Peyer's patch (tissue), 4 donors: ENCODE measurements around the gene NLGN1. TPM values are rescaled to one million over a fixed set of nuclear protein-coding genes. Genes with fewer than 3 reads are reported as not detected.

Source experiments
- DNase-seq, 3 donors: peaks; one replicate each; pipeline ENCODE4 v3.0.0-alpha.2; 2017 to 2019
- H3K27ac ChIP-seq, 4 donors: fragments of 200-600 bp; sonication (generic); one replicate each; pipeline ENCODE4 v1.5.1; 2016 to 2019
- H3K27me3 ChIP-seq, 2 donors: fragments of 200-600 bp; sonication (generic); one replicate each; pipeline ENCODE4 v1.5.1; 2019
- H3K36me3 ChIP-seq, 3 donors: fragments of 200-600 bp; sonication (generic); one replicate each; pipeline ENCODE4 v1.5.1; 2016 to 2019
- H3K4me1 ChIP-seq, 4 donors: fragments of 200-600 bp; sonication (generic); one replicate each; pipeline ENCODE4 v1.5.1; 2016 to 2019
- H3K4me3 ChIP-seq, 4 donors: fragments of 200-600 bp; sonication (generic); 1 replicate in 3 of 4; 2 replicates in 1 of 4; pipeline ENCODE4 v1.5.1; 2016 to 2019; ENCODE audit warnings: mild to moderate bottlenecking in 1 of 4
- H3K9me3 ChIP-seq, 4 donors: fragments of 200-600 bp; sonication (generic); one replicate each; pipeline ENCODE4 v1.5.1; 2016 to 2019; ENCODE audit warnings: mild to moderate bottlenecking in 1 of 4
- POLR2A ChIP-seq, 2 donors: fragments of 450-650 bp; IDR thresholded peaks; one replicate each; pipeline ENCODE4 v1.5.1; 2017; ENCODE audit warnings: antibody characterized with exemption in 2 of 2, mild to moderate bottlenecking in 2 of 2, moderate library complexity in 2 of 2
- total RNA-seq, 4 donors: library from RNA; depleted of rRNA; stranded (reverse); fragments of >200 nt; gene quantifications; one replicate each; pipeline ENCODE4 v1.1.0, GENCODE V29; 2016
- TF ChIP-seq, protein P1 (sequence below), 6 experiments: fragments of 450-650 bp in 4 of 6; fragments of 200-600 bp in 2 of 6; sonication (generic) in 1 of 6; IDR thresholded peaks; one replicate each; pipeline ENCODE4 v1.5.1; 2017 to 2019; ENCODE audit warnings: antibody characterized with exemption in 6 of 6, mild to moderate bottlenecking in 3 of 6, moderate library complexity in 1 of 6

NLGN1 gene
- total RNA-seq, 4 donors from 2014 or later = 0.18 to 3.3 (median 1.3) TPM

- no peaks in the 10 kb centered on the region for H3K36me3 ChIP-seq
- H3K4me1 ChIP-seq = no peaks in the 10 kb centered on the region
- TF ChIP-seq, protein P1, sequence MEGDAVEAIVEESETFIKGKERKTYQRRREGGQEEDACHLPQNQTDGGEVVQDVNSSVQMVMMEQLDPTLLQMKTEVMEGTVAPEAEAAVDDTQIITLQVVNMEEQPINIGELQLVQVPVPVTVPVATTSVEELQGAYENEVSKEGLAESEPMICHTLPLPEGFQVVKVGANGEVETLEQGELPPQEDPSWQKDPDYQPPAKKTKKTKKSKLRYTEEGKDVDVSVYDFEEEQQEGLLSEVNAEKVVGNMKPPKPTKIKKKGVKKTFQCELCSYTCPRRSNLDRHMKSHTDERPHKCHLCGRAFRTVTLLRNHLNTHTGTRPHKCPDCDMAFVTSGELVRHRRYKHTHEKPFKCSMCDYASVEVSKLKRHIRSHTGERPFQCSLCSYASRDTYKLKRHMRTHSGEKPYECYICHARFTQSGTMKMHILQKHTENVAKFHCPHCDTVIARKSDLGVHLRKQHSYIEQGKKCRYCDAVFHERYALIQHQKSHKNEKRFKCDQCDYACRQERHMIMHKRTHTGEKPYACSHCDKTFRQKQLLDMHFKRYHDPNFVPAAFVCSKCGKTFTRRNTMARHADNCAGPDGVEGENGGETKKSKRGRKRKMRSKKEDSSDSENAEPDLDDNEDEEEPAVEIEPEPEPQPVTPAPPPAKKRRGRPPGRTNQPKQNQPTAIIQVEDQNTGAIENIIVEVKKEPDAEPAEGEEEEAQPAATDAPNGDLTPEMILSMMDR (IDR thresholded peaks at IDR 0.05) = no peak
- TF ChIP-seq POLR2A (IDR thresholded peaks at IDR 0.05) = no peak
- H3K9me3 ChIP-seq = no peaks in the 10 kb centered on the region
- no peak overlapping the region for H3K4me3 ChIP-seq
- no peak overlapping the region for H3K27ac ChIP-seq
- no peaks in the 10 kb centered on the region for H3K27me3 ChIP-seq
- DNase-seq = no peak
These were observed 244.2 kb downstream of the NLGN1 start for GRCh38 chr3:173641696-173642095.

- Histone ChIP-seq H3K9me3 (no peaks in the 10 kb centered on the region), H3K4me1 (no peaks in the 10 kb centered on the region), H3K4me3 (no peak overlapping the region), H3K27me3 (no peaks in the 10 kb centered on the region), H3K36me3 (no peaks in the 10 kb centered on the region), H3K27ac (no peak overlapping the region)
- no peak for DNase-seq
- TF ChIP-seq, protein P1 (IDR thresholded peaks at IDR 0.05) = no peak
- no peak for TF ChIP-seq POLR2A (IDR thresholded peaks at IDR 0.05)
These were observed 246.8 kb downstream of the NLGN1 start for GRCh38 chr3:173644086-173645082.

GRCh38 chr3:173650596-173650995 lies 253.1 kb downstream of the NLGN1 start:
- Histone ChIP-seq H3K36me3 (no peaks in the 10 kb centered on the region), H3K9me3 (no peaks in the 10 kb centered on the region), H3K4me3 (no peak overlapping the region), H3K4me1 (no peaks in the 10 kb centered on the region), H3K27ac (no peak overlapping the region), H3K27me3 (no peaks in the 10 kb centered on the region)
- TF ChIP-seq, protein P1 (IDR thresholded peaks at IDR 0.05) = no peak
- no peak for TF ChIP-seq POLR2A (IDR thresholded peaks at IDR 0.05)
- no peak for DNase-seq

DNA sequence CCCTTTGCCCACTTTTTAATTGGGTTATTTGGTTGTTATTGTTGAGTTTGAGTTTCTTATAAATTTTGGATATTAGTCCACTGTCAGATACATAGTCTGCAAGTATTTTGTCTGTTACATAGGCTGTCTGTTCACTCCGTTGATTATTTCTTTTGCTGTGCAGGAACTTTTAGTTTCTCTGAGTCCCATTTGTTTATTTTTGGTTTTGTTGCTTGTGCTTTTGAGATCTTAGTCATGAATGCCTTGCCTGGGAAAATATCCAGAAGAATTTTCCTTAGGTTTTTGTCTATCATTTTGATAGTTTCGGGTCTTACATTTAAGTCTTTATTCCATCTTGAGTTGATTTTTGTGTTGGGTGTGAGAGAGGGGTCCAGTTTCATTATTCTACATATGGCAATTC lies 254.5 kb downstream of the NLGN1 start:
- no peak for TF ChIP-seq POLR2A (IDR thresholded peaks at IDR 0.05)
- TF ChIP-seq, protein P1 (IDR thresholded peaks at IDR 0.05) = no peak
- Histone ChIP-seq H3K4me3 (no peak overlapping the region), H3K27ac (no peak overlapping the region), H3K9me3 (no peaks in the 10 kb centered on the region), H3K27me3 (no peaks in the 10 kb centered on the region), H3K36me3 (no peaks in the 10 kb centered on the region), H3K4me1 (no peaks in the 10 kb centered on the region)
- DNase-seq = no peak

GRCh38 chr3:173653781-173654180 lies 256.2 kb downstream of the NLGN1 start:
- no peak for TF ChIP-seq POLR2A (IDR thresholded peaks at IDR 0.05)
- TF ChIP-seq, protein P1 (IDR thresholded peaks at IDR 0.05) = no peak
- H3K27ac ChIP-seq = no peak overlapping the region

More at GRCh38 chr3:173653781-173654180, 256.2 kb downstream of the NLGN1 start:
- Histone ChIP-seq H3K36me3 (no peaks in the 10 kb centered on the region), H3K27me3 (no peaks in the 10 kb centered on the region), H3K9me3 (no peaks in the 10 kb centered on the region), H3K4me1 (no peaks in the 10 kb centered on the region), H3K4me3 (no peak overlapping the region)
- no peak for DNase-seq
